ENCODE measurements around the gene OLR1. TPM values are rescaled to one million over a fixed set of nuclear protein-coding genes. Genes with fewer than 3 reads are reported as not detected.

OLR1 gene
- total RNA-seq, 2 donors from 2014 or later: 1.2 to 2.1 TPM

DNA sequence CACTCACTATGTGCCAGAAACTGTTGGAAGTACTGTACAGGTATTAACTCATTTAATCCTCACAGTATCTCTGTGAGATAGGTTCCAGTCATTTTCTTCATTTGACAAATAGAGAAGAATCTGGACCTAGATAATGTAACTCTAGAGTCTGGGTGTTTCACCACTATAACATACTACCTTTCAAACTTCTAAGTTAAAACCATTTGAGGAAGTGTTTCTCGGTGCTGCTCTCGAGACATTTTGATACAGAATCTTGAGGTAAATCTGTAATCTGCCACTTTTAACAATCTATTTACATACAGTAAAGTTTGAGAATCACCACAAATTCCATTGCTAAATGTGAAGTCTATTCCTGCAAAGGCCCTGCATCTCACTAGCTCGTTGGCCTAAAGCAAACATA lies 8.8 kb downstream of the OLR1 start:
- Histone ChIP-seq H3K27me3 (replicated peaks; ENCODE audit: insufficient read depth) (no peaks in the 10 kb centered on the region), H3K27ac (no peak overlapping the region), H3K4me1 (replicated peaks) (no peaks in the 10 kb centered on the region), H3K36me3 (no peaks in the 10 kb centered on the region), H3K9me3 (no peaks in the 10 kb centered on the region), H3K4me3 (no peak overlapping the region)
- intact Hi-C loops (cut with DNase I): no loop called here
- TF ChIP-seq POLR2A (IDR thresholded peaks at IDR 0.05) (no peak), POLR2AphosphoS5 (IDR thresholded peaks at IDR 0.05) (no peak)
- TF ChIP-seq, protein P1, sequence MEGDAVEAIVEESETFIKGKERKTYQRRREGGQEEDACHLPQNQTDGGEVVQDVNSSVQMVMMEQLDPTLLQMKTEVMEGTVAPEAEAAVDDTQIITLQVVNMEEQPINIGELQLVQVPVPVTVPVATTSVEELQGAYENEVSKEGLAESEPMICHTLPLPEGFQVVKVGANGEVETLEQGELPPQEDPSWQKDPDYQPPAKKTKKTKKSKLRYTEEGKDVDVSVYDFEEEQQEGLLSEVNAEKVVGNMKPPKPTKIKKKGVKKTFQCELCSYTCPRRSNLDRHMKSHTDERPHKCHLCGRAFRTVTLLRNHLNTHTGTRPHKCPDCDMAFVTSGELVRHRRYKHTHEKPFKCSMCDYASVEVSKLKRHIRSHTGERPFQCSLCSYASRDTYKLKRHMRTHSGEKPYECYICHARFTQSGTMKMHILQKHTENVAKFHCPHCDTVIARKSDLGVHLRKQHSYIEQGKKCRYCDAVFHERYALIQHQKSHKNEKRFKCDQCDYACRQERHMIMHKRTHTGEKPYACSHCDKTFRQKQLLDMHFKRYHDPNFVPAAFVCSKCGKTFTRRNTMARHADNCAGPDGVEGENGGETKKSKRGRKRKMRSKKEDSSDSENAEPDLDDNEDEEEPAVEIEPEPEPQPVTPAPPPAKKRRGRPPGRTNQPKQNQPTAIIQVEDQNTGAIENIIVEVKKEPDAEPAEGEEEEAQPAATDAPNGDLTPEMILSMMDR (IDR thresholded peaks at IDR 0.05): no peak
- 74% methylated on average over 3 of the region's 3 CpGs for WGBS
- DNase-seq (ENCODE audit: low spot score): no peak

GRCh38 chr12:10160617-10161385 lies 11.1 kb downstream of the OLR1 start:
- intact Hi-C loops (cut with DNase I): no loop called here
- TF ChIP-seq POLR2A (IDR thresholded peaks at IDR 0.05) (no peak), POLR2AphosphoS5 (IDR thresholded peaks at IDR 0.05) (no peak)
- TF ChIP-seq, protein P1 (IDR thresholded peaks at IDR 0.05): no peak
- no peak for DNase-seq (ENCODE audit: low spot score)
- Histone ChIP-seq H3K36me3 (no peaks in the 10 kb centered on the region), H3K27ac (no peak overlapping the region), H3K4me3 (no peak overlapping the region), H3K4me1 (replicated peaks) (no peaks in the 10 kb centered on the region), H3K27me3 (replicated peaks; ENCODE audit: insufficient read depth) (no peaks in the 10 kb centered on the region), H3K9me3 (no peaks in the 10 kb centered on the region)
- 44% methylated on average over 7 of the region's 7 CpGs for WGBS

GRCh38 chr12:10159280-10159679 lies 12.7 kb downstream of the OLR1 start:
- no peak overlapping the region for H3K4me3 ChIP-seq
- WGBS: 43% methylated on average over 3 of the region's 3 CpGs
- intact Hi-C loops (cut with DNase I): no loop called here
- H3K4me1 ChIP-seq (replicated peaks): no peaks in the 10 kb centered on the region
- no peak for DNase-seq (ENCODE audit: low spot score)
- TF ChIP-seq POLR2A (IDR thresholded peaks at IDR 0.05): no peak
- TF ChIP-seq POLR2AphosphoS5 (IDR thresholded peaks at IDR 0.05): no peak
- TF ChIP-seq, protein P1 (IDR thresholded peaks at IDR 0.05): no peak
- H3K27me3 ChIP-seq (replicated peaks; ENCODE audit: insufficient read depth): no peaks in the 10 kb centered on the region
- no peaks in the 10 kb centered on the region for H3K9me3 ChIP-seq
- H3K27ac ChIP-seq: no peak overlapping the region
- no peaks in the 10 kb centered on the region for H3K36me3 ChIP-seq

GRCh38 chr12:10158406-10158805 lies 13.5 kb downstream of the OLR1 start:
- Histone ChIP-seq H3K27ac (no peak overlapping the region), H3K36me3 (no peaks in the 10 kb centered on the region), H3K4me3 (no peak overlapping the region), H3K4me1 (replicated peaks) (no peaks in the 10 kb centered on the region), H3K9me3 (no peaks in the 10 kb centered on the region), H3K27me3 (replicated peaks; ENCODE audit: insufficient read depth) (no peaks in the 10 kb centered on the region)
- 94% methylated on average over 2 of the region's 2 CpGs for WGBS
- no peak for DNase-seq (ENCODE audit: low spot score)
- intact Hi-C loops (cut with DNase I): no loop called here
- no peak for TF ChIP-seq POLR2AphosphoS5 (IDR thresholded peaks at IDR 0.05)
- no peak for TF ChIP-seq POLR2A (IDR thresholded peaks at IDR 0.05)
- TF ChIP-seq, protein P1 (IDR thresholded peaks at IDR 0.05): no peak

DNA sequence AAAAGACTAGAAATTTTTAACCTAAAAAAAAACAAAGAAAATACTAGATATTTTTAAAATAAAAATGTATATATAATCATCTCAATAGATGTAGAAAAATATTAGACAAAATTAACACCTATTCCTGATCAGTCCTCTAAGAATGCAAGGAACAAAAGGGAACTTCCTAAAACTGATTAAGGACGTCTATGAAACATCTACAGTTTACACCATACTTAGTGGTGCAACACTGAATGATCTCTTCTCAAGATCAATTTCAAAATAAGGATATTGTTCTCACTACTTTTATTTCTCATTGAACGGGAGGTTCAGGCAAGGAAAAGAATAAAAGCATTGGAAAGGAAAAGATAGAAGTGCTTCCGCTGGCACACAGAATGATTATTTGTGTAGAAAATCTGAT lies 16.0 kb downstream of the OLR1 start:
- WGBS: 77% methylated on average over 3 of the region's 3 CpGs
- Histone ChIP-seq H3K36me3 (no peaks in the 10 kb centered on the region), H3K4me3 (no peak overlapping the region), H3K9me3 (no peaks in the 10 kb centered on the region), H3K27ac (no peak overlapping the region), H3K4me1 (replicated peaks) (no peaks in the 10 kb centered on the region), H3K27me3 (replicated peaks; ENCODE audit: insufficient read depth) (no peaks in the 10 kb centered on the region)
- intact Hi-C loops (cut with DNase I): no loop called here
- TF ChIP-seq POLR2A (IDR thresholded peaks at IDR 0.05) (no peak), POLR2AphosphoS5 (IDR thresholded peaks at IDR 0.05) (no peak)
- TF ChIP-seq, protein P1 (IDR thresholded peaks at IDR 0.05): no peak
- DNase-seq (ENCODE audit: low spot score): no peak

Measured in prostate gland (tissue), 2 donors.